B cell (primary cell): Measurements from ENCODE around the gene STK33.

ENCODE experiments used
- CTCF ChIP-seq: fragments of 200-600 bp; IDR thresholded peaks from one replicate; pipeline ENCODE4 v1.8.0; 2022; ENCODE audit warnings: antibody characterized with exemption, mild to moderate bottlenecking
- EZH2 ChIP-seq: IDR thresholded peaks from 2 replicates; pipeline ENCODE4 v1.6.1; 2012; ENCODE audit warnings: borderline replicate concordance, low read depth, mild to moderate bottlenecking, moderate library complexity, low read length; ENCODE audit not compliant: insufficient read depth, poor library complexity, severe bottlenecking

DNA sequence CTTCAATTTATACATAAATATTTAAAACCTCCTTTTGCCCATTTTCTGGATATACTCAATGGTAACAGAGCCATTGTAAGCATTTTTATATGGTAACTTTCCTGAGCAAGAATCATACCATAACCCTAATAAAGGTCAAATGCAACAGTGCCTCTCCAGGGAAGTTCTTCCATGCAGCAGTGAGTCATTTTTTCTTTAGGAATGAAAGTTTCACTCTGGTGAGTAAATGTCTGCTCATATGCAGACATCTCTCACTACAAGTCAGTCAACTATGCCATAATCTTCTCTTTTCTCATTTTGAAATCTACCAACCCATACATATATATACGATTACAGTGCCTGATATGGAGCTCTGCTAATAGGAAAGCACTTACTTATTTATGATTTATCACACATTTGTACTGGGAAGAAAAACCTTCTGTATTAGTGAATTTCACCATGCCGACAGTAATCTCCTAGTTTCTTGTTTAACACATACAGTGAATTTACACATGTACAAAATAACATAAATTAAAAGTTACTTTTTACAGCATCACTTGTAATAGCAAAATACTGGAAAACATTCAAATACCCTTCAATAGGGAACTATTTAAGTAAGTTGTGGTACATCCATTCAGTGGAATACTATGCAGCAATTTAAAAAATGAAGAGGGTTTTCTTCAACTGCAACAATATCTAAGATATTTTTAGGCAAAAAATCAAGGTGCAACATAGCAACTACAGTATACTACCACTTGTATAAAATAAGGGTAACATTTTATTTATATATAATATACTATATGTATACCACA is 16.0 kb downstream of the STK33 start:
- TF ChIP-seq CTCF = no peak
- no peak for TF ChIP-seq EZH2
